HG03139 (cell line): ENCODE results near the gene USP46.

Source experiments
- ATAC-seq: cut with Tn5 transposase; IDR thresholded peaks from one replicate; pipeline ENCODE4 v1.9.1; 2021; ENCODE audit not compliant: unreplicated experiment

USP46 gene, protein sequence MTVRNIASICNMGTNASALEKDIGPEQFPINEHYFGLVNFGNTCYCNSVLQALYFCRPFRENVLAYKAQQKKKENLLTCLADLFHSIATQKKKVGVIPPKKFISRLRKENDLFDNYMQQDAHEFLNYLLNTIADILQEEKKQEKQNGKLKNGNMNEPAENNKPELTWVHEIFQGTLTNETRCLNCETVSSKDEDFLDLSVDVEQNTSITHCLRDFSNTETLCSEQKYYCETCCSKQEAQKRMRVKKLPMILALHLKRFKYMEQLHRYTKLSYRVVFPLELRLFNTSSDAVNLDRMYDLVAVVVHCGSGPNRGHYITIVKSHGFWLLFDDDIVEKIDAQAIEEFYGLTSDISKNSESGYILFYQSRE

DNA sequence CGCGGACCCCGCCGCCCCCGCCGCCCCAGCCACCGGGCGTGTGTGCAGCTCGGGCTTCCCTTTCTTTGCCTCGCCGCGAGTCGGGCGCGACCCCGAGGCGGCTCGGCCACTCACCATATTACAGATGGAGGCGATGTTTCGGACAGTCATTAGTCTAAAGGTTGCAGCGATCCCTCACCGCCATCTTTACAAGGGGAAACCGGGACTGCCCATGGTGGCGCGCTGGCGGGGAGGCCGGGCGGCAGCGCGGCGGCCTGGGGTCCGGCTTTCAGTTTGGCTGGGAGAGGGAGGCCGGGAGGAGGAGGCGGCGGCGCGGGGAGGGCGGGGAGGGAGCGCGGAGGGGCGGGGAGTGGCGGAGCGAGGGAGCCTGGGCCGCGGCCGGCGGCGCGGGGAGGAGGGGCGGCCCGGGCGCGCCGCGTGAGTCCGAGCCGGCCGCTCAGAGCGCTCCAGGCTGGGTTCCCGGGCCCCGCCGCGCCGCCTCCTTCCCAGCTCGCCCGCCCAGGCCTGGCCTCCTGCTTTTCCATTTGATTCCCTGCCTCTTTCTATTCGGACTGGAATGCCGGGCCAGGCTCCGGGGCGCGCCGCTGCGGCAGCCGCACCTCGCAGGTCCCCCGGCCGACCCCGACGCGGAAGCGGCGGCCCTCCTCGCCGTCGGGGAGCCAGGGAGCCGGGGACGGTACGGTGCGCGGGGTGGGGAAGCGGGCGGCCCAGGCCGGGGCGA lies at the start of gene USP46:
Gene USP46 (minus strand): TSS at position 301 of the 721 bp plus-strand sequence. CDS start 151 bp downstream, at position 150.
- ATAC-seq = peak; percentile 85

DNA sequence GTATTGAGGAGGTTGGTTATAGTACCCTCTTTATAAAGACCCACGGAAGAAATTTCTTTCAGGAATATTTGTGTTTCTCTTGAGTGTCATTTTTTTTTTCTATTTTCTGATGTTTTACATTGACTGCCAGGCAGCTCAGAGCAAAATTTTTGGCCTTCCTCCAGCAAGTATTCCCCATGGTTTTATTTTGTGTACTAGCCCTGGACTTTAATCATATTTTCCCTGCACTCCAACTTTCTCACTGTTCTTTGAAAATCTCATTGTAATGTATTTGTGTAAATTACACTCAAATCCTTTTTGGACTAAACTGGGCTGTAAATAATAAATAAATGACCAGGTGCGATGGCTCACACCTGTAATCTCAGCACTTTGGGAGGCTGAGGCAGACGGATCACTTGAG lies 45.6 kb upstream of the USP46 start:
- ATAC-seq = no peak

DNA sequence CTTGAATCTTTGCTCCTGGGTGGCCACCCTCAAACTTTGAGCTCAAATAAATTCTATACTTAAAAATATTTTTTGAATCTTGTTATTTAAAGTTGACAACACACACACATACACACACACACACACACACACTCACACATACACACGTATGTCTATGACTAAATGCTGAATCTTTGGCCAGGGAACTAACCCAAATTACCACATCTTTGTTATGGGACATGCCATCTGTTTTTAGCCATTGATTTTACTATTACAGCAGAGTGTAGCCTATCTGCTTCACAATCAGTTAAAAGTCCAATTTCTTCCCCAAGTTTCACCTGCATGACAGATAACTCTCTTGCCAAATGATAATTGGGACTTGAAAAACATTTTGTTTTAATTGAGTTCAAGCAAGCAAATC lies 45.0 kb upstream of the USP46 start:
- ATAC-seq = no peak

DNA sequence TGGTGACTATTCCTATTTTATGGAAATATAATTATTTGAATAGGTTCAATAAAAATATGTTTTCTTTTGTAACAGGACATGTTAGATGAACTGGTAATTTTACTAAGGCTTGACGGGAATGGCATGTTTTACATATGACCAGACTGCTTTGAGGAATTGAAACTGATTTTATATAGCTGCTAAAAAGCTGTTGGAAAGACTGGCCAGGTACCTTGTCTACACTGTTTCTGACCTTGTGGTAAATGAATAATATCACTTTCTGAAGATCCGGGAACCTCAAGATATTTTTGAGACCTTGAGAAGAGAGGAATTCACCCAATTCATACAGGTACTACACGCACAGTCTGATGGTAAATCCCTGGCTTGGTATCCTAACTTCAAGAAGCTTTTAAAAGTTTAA lies 42.1 kb upstream of the USP46 start:
- ATAC-seq = peak; percentile 91

DNA sequence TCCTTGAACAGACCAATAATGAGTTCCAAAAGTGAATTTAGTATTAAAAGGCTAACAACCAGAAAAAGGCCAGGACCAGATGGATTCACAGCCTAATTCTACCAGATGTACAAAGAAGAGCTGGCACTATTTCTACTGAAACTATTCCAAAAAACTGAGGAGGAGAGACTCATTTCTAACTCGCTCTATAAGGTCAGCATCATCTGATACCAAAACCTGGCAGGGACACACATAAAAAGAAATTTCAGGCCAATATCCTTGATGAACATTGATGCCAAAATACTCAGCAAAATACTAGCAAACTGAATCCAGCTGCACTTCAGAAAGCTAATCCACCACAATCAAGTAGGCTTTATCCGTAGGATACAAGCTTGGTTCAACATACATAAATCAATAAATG lies 35.8 kb upstream of the USP46 start:
- ATAC-seq = no peak

DNA sequence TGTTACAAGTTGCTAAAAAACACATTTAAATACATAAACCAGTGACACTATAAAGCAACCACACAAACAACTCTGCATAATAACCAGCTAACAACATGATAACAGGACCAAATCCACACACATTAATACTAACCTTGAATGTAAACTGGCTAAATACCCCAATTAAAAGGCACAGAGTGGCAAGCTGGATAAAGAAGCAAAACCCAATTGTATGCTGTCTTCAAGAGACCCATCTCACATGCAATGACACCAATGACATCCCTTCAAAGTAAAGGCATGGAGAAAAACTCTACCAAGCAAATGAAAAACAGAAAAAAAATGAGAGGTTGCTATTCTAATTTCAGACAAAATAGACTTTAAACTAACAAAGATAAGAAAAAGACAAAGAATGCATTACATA lies 34.4 kb upstream of the USP46 start:
- ATAC-seq = no peak

DNA sequence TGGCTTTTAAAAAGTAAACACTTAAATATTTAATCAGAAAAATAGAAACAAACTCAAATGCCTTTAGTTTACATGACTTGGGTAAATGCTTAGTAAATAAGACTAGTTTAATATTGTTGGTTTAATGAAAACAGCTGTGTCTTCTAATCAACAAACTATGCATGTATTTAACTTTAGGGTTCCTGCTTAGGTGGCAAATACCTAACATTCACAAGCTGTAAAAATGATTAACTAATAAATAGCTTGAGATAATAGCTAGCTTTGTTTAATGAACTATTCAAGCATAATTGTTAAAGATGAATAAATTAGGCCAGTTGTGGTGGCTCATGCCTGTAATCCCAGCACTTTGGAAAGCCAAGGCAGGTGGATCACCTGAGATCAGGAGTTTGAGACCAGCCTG lies 30.0 kb upstream of the USP46 start:
- ATAC-seq = no peak

DNA sequence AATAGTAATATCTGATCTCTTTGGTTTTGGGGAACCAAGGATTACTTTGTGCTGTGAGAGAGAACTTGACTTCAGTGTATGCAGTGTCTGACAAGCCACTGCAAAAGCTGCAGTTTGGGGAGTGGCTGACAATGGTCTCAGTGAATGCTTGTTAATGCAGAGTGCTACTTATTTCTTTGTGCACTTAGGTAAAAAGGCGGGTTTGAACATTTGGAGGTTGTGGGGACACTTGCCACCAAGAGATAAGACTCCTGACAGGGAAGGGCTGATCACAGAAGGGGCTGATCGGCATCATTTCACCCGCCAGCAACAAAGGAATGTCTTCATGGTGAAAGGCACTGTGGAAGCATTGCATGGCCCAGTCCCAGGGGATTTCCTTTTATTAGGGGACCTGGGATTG lies 28.6 kb upstream of the USP46 start:
- ATAC-seq = no peak

DNA sequence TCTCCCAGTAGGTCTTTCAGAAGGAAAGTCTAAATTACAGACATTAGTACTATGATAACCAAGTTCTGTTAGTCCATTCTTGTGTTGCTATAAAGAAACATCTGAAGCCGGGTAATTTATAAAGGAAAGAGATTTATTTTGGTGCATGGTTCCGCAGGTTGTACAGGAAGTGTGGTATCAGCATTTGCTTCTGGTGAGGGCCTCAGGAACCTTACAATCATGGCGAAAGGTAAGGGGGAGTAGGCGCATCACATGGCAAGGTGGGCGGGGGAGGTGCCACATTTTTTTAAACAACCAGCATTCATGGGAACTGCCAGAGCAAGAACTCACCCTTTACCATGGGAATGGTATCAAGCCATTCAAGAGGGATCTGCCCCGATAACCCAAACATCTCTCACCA lies 26.2 kb upstream of the USP46 start:
- ATAC-seq = no peak

DNA sequence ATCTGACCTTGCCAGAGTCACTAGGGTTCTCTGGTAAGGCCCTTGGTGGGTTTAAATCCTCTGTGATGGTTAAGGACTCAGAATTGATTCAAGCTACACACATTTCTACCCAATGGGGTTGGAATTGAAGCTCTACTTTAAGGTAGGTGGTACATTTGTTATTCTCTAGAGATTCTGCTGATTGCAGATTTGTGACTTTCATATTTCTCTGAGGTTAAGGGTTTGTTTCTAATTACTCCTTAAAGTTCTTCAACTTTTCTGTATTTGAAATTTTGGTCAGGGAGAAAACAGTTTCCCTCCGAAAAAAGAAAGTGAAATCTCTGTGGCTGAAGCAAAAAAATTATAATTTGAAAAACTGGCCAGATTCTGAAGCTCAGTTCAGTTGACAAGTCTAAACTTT lies 25.8 kb upstream of the USP46 start:
- ATAC-seq = no peak

DNA sequence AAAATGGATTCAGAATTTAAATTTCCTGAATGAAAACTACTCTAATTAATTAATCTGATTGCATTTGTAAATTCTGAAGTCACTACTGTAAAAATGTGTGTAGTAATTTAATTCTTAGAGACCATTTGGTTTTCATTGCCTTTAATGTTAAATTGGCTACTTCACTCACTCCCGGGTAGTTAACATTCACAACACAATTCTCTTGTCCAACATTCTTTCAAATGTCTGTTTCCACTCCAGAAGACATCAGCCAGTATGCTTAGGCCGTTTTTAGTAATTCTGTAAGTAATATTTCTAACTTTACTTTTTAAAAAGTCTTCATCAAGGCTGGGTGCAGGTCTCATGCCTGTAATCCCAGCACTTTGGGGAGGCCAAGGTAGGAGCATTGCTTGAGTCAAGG lies 21.3 kb upstream of the USP46 start:
- ATAC-seq = no peak

DNA sequence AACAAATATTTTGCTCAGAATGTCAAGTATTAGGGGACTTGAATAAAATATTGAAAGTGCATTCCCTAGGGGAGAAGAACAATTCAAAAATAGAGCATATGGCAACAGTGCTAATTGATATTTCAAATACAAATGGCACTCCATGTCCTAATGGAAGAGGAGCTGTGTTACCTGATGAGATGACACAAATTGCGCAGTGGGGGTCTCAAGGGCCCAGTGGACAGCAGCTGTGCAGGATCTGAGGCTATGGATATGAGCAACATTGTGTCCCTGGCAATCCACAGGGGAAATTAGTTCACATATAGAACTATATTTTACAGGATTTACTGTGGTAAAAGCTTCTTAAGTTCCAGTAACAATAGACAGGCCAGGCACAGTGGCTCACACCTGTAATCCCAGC lies 17.4 kb upstream of the USP46 start:
- no peak for ATAC-seq

DNA sequence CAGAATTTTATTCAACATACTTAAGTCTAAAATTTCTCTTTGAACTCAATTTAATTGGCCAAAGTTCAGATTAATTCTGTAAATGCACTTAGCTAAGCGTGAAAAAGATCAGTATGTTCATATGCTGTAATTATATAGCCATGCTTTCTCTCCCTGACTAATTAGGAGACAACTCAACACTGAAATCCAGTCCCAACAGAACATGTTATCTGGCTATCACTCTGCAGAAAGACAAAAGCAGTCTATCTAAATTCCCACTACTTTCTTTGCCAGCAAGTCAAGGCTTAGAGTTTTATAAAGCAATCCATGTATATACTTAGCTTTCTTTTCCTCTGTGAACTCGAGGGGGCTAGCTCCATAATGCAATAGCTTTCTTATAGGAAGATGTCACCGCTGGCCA lies 16.0 kb upstream of the USP46 start:
- no peak for ATAC-seq

DNA sequence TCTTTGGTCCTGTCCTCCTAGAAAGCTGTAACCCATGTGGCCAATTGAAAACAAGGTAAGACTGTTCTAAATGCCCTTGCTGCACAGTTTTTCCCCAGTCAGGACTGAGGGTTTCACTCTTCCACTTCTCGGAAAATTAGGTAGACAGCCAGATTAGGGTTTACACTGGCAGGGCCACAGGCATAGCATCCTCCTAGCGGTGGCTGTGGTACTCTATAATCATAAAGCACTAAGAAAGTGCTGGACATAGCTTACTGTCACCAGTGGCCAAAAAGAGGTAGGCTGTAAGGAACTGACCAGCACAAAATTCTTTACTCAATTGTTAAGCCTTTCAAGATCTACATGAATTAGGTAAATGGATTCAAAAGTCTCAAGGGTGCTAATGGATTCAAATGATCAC lies 11.6 kb upstream of the USP46 start:
- ATAC-seq = no peak

DNA sequence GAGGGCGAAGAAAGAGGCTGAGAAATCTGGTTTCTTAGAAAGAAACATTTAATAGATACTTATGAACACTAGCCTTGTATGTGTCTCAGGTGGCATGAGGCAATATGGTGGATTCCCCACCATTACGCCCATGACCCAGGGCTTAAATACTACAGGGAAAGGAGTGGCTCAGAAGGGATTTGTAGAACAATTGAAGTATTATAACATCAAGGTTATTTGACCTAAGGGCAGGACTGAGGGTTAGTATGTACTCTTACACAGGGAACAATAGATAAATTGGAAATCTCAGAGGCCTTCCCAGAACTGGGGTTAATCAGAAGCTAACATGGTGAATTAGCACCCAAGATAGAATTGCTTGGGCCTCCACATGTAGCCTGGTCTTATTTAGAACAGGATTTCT lies 11.0 kb upstream of the USP46 start:
- no peak for ATAC-seq

DNA sequence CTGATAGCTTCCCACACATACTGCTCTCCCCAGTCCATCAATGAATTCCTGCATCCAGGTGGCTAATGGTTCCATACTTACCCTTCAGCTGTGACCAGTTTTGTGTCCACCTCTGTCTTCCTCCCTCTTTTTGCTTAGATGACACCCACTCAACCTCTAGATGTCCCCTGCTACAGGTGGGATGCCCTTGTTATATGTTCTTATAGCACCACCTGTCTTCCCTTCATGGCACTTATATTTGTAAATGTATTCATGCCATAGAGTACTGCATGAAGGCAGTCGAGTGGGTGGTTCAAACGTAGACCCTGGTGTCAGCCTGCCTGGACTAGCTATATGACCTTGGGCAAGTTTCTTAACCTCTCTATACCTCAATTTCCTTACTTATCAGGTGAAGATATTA lies 6.5 kb upstream of the USP46 start:
- ATAC-seq = peak; percentile 67

DNA sequence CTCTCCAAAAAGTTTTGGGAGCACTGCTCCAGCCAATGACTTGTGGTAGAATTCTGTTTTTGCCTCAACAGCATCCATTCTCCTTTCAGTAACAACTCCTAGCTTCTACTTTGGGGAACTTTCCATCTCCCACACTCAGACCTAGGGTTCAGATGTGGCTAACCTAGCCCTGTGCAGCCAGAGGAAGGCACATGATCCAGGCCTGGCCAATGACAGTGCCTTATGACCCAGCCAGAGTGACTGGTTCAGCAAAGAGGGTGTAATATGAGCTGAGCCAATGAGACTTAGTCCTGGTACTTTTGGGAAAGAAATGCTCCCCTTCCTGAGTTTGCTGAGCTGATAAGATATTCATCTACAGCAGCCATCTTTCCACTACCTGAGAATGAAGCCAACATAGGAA lies 5.4 kb upstream of the USP46 start:
- no peak for ATAC-seq

DNA sequence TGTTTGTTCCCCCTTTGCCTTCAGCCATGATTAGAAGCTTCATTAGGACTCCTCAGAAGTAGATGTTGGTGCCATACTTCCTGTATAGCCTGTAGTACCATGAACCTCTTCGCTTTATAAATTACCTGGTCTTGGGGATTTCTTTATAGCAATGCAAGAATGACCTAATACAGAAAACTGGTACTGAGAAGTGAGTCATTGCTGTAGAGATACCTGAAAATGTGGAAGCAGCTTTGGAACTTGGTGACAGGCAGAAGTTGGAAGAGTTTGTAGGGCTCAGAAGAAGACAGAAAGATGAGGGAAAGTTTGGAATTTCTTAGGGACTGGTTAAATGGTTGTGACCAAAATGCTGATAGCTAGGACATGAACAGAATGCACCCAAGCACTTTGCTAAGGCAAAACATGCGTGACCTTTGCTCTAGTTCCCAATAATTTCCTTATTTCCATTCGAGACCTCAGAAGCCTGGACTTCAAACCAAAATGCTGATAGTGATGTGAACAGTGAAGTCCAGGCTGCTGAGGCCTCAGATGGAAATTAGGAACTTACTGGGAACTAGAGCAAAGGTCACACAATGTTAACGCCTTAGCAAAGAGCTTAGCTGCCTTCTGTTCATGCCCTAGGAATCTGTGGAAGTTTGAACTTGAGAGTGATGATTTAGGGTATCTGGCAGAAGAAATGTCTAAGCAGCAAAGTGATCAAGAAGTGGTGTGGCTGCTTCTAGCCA lies 3.0 kb upstream of the USP46 start:
- no peak for ATAC-seq

DNA sequence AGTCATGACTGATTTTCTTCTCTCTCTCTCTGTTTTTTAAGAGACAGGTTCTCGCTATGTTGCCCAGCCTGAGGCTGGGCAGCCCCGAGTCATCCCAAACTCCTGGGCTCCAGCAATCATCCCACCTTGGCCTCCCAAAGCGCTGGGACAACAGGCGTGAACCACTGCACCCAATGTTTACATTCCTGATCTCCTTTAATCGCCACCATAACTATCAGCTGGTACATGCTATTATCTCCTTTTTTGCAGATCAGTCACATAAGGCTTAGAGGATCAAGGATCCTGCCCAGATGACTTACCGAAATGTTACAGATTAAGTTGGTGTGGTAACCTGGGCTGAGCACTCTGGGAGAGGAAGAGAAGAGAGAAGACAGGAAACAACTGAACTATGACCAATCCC lies 1.5 kb upstream of the USP46 start:
- ATAC-seq = no peak

DNA sequence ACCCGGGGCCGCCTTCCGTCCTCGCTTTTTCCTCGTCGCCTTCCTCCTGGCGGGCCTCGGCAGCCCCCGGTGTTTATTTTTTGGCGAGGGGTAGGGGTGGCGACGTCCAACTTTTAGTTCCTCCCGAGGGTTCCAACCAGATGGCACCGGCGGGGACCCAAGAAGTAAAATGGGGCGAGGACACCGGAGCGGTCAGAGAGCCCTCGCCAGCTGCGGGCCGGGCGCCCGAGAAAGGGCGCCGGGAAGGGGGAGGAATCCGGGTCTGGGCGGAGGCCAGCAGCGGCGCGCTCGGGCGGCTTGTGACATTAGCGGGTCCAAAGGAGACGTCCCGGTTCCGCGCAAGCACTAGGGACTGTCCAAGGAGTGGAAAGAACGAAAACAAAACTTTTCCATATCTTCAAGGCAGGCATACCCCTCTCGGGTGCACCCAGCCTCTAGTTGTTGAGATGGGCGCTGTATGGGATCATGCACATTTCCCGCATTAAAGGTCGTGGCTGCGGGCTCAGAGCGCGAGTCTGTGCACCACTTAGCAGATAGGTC lies 691 bp upstream of the USP46 start:
- peak; percentile 24 for ATAC-seq

DNA sequence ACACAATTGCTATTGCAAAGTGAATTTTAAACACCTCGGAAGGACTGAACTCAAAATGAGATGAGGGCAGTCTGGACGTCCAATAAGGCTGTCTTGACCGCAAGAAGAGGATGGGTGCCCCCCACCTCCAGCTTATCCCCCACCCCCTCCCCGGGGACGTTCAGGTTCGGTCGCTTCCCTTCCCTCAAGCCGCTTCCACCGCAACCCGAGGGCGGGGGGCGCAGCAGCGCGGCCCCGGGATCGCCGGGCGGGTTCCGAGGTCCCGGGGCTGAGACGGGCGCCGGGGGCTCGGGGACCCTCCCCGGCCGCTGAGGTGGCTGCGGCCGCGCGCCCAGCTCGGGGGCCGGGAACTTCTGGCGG lies 480 bp downstream of the USP46 start:
- ATAC-seq = peak; percentile 8
